ENCODE results near the gene SCN2B. TPM values are rescaled to one million over a fixed set of nuclear protein-coding genes. Genes with fewer than 3 reads are reported as not detected.

Gene SCN2B
- total RNA-seq, 1 donor = not detected

DNA sequence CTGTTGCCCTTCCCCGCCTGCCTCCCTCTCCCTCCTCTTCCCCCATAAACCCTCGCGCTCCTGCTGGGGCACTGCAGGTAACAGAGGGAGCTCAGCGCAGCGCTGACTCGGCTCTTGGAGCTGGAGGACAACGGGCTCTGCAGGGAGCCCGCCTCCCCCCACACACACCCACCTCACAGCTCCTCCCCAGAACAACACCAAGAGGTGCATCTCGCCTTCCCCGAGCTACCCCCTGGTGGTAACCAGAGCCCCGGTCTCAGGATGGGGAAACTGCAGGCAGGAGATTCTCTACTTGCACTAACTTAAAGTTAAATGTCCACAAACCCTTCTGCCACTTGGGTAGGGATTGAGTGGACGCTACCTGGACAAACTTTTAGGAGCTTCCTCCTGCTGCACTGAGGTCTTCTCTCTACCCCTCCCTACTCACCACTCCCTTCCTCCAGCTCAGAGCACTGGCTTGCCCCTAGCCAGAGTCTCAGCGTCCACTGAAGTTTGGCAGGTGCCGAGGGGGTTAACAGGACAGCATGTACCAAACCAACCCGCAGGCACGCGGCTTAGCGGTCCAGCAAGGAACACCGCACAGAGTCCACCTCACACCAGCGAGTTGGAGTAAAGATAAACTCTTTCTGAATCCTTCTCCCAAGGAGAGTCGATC is 19.8 kb downstream of the SCN2B start:
- DNase-seq (ENCODE audit: low read depth) = no peak
- H3K4me3 ChIP-seq (ENCODE audit: low read depth, low read length) = no peak overlapping the region
- TF ChIP-seq, protein P1, sequence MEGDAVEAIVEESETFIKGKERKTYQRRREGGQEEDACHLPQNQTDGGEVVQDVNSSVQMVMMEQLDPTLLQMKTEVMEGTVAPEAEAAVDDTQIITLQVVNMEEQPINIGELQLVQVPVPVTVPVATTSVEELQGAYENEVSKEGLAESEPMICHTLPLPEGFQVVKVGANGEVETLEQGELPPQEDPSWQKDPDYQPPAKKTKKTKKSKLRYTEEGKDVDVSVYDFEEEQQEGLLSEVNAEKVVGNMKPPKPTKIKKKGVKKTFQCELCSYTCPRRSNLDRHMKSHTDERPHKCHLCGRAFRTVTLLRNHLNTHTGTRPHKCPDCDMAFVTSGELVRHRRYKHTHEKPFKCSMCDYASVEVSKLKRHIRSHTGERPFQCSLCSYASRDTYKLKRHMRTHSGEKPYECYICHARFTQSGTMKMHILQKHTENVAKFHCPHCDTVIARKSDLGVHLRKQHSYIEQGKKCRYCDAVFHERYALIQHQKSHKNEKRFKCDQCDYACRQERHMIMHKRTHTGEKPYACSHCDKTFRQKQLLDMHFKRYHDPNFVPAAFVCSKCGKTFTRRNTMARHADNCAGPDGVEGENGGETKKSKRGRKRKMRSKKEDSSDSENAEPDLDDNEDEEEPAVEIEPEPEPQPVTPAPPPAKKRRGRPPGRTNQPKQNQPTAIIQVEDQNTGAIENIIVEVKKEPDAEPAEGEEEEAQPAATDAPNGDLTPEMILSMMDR (IDR thresholded peaks at IDR 0.05; ENCODE audit: insufficient read depth, low read depth, low read length) = no peak

DNA sequence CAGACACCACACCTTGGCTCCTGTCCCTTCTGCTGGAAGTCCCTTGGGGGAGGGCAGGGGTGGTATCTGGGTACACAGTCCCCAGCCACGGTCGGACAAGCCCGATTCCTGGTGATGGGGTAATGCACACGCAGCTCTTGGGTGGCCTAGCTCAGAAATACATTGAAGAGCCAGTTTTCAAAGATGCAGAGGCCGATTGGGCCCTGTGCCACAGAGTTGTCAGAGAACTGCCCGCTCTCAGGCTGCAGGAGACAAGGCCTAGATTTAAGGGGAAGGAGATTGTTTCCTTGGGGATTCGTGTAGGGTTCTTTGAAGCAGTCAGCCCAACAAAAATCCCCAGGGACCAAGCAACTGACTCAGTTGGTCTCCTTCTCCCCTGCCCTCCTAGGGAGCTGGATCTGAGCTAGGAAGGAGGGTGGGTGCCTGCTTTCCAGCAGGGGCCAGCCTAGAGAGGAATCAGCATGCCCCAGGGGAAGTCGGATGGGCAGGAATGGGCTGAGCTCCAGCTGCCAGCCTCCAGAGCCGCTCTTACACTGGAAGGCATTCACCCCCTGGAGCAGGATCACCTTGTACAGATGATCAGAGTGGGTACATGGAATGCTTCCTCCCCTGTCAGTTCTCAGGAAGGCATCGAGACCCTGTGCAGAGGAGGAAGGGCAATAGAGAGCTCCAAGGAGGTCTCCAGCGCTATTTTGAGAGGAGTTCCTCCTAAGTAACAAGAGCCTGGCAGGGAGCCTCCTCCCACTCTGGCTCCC is 20.5 kb downstream of the SCN2B start:
- no peak for DNase-seq (ENCODE audit: low read depth)
- H3K4me3 ChIP-seq (ENCODE audit: low read depth, low read length) = no peak overlapping the region
- TF ChIP-seq, protein P1 (IDR thresholded peaks at IDR 0.05; ENCODE audit: insufficient read depth, low read depth, low read length) = no peak

DNA sequence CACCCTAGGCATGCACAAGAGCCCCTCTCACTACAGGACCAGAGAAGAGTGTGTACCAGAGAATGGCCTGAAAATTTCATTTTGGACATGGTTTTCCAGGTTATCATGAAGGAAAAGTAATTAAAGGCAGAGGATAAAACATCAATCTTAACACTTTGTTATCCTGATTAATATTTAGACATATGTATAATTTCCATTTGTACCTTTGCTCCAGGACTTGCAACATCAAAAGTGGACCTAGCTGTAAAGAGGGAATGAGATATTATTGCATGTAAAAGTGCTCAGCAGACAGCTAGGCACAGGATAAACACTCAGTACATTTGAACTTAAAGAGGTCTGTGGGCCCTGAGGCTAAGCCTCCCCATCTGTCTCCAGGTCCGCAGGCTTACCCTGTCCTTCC is 21.8 kb downstream of the SCN2B start:
- DNase-seq (ENCODE audit: low read depth) = no peak
- TF ChIP-seq, protein P1 (IDR thresholded peaks at IDR 0.05; ENCODE audit: insufficient read depth, low read depth, low read length) = no peak
- H3K4me3 ChIP-seq (ENCODE audit: low read depth, low read length) = no peak overlapping the region

DNA sequence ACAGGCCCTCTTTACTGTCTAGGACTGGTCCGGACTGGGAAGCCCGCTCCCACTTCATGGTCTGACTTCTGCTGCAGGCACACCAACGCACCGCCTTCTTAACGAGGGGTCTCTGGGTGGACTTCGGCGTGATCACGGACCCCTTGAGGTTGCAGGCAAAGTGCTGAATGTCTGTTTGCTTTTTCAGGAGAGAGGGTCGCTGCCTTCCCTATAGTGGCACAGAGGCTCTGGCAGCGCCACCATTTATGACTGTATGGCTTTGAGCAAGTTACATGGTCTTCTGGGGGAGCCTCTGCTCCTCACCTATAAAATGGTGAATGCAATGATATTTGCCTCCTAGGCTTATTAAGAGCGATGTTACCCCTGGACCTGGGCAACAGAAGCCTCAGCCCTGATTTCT is 22.5 kb downstream of the SCN2B start:
- DNase-seq (ENCODE audit: low read depth) = no peak
- H3K4me3 ChIP-seq (ENCODE audit: low read depth, low read length) = no peak overlapping the region
- TF ChIP-seq, protein P1 (IDR thresholded peaks at IDR 0.05; ENCODE audit: insufficient read depth, low read depth, low read length) = no peak

DNA sequence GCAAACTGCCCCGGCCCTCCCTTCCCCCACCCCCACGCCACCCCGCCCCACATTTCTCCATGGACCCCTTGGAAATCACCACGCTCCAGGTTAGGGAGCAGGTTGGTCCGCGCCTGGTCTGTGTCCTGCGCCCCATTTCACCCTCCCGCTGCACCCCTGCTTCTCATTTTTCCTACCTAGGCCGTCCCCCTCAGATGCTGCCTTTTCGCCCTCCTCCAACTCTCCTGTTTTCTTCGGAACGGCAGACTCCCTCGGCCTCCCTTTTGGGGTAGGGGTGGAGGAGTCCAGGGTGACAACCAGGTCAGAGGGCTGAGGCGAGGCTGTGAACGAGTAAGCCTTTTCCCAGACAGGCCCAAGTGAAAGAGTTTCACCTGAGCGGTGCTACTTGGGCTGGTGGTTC is 22.9 kb downstream of the SCN2B start:
- H3K4me3 ChIP-seq (ENCODE audit: low read depth, low read length) = peak overlapping the region; percentile 49

DNA sequence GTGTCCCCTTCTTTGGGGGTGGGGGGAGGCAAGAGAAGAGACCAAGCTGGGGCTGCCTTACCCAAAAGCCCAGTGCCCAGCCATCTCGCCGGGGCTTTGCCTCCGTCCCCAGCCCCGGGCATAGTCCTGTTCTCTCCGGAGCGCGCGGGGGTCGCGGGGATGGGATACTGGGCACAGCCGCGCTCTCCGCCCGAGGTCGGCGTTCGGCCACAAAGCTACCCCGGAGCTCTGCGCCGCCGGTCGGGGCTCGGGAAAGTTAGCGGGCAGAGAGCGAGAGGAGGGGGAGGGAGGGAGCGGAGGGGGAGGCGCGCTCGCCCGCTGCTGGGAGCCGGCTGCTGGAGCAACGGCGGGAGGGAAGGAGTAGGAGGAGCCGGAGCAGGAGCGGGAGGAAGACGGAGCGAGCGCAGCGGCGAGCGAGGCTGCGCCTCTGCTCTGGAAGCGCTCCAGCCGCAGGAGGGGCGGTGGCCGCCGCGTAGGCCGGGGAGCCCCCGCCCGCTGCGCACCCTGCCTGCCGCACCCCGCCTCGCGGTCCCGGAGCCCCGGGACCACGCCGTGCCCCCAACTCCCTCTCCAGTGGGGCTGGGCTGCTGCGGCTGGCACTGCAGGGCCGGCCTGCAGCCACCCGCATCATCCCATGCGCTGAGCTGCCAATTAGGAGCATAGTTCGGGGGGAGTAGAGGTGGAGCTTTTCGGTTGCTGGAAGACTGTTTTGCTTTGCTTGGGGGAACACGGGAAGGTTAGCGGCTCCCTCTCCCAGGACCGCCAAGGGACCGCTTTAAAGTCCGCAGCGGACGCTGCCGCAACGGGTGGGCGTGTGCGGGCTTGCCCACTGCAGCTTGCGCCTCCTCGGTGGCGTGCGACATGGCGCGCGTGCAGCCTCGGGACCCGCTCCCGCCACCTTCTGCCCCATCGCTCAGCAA is 23.6 kb downstream of the SCN2B start, which contains the start of gene SCN4B:
SCN4B (minus strand) TSS at position 272 of the 920 bp plus-strand sequence; CDS start at position 122, 150 bp downstream.
- peak within 1 kb of the TSS; percentile 49 for H3K4me3 ChIP-seq (ENCODE audit: low read depth, low read length)
- peak; percentile 27 for DNase-seq (ENCODE audit: low read depth)
- TF ChIP-seq, protein P1 (IDR thresholded peaks at IDR 0.05; ENCODE audit: insufficient read depth, low read depth, low read length) = no peak

More for the DNA sequence above, 22.9 kb downstream of the SCN2B start:
- DNase-seq (ENCODE audit: low read depth) = no peak
- TF ChIP-seq, protein P1 (IDR thresholded peaks at IDR 0.05; ENCODE audit: insufficient read depth, low read depth, low read length) = no peak
